IPS-NIHi7 (cell line): ENCODE measurements around the gene SMPD4.
"Not testable (repeated sequence)": the region's sequence is repeated elsewhere in the genome, so short reads cannot be mapped to it uniquely, and the experiment has no call there.

ENCODE experiments used
- DNase-seq: peaks from one replicate; pipeline ENCODE4 v3.0.0; 2012; ENCODE audit warnings: mixed read lengths; ENCODE audit errors: extremely low spot score

SMPD4 gene

DNA sequence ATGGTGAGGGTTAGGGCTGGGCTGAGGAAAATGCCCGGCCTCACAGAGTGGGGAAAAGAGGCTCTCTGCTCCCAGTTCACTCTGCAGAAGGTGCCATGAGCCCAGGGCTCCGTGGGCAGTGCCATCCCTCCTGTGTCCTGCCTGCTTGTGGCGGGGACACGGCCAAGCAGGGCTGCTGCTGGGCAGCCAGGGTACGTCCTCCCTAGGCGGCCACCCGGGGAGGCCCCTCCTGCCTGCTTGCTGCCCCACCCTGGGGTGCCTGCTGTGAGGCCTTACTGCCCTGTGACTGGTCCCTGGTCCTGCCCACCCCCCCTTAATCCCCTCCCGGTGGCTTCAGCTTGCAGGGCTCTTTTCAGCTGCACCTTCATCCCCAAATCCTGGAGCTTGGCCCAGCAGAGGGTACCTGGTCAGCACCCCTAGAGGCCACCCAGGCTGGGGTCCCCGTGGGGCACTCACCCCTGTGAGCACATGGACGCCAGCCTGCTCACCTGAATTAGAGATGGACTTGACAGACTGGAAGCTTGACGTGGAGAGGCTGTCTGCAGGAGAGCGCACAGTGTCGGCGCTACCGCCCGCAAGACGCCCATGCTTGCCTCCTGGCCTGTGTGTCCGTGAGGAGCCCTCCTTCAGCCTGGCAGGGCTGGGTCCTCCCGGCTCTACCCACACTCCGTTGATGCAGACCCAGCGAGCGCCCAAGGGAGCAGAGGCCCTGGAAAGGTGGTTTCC, 39.6 kb downstream of the SMPD4 start:
- not testable (repeated sequence) for DNase-seq

GRCh38 chr2:130141002-130141401, 40.4 kb downstream of the SMPD4 start:
- not testable (repeated sequence) for DNase-seq

- not testable (repeated sequence) for DNase-seq
Observed at GRCh38 chr2:130140516-130140915, 40.9 kb downstream of the SMPD4 start.

GRCh38 chr2:130139331-130140280, 41.8 kb downstream of the SMPD4 start:
- DNase-seq = not testable (repeated sequence)

- DNase-seq = not testable (repeated sequence)
Observed at GRCh38 chr2:130138841-130139251, 42.6 kb downstream of the SMPD4 start.

GRCh38 chr2:130138326-130138725, 43.1 kb downstream of the SMPD4 start:
- not testable (repeated sequence) for DNase-seq

- DNase-seq = not testable (repeated sequence)
Observed at GRCh38 chr2:130137118-130137517, 44.3 kb downstream of the SMPD4 start.

DNA sequence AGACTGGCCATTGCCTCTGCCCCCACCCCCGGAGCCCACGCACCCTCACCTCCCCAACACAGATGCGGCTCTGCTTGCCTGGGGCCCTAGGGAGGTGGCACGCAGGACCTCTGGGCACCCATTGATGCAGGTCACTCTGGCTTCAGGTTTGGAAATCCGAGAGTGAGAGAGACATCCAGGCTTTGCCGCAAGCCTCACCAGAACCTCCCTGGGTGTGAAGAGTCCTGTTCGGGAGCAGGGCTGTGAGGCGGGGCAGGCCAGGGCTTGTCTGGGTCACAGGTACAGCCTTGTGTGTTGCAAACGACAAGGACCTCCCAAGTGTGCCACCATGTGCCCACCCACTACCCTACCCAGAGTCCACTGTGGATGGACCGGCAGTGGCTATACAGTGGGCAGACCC, 44.9 kb downstream of the SMPD4 start:
- DNase-seq = not testable (repeated sequence)

DNA sequence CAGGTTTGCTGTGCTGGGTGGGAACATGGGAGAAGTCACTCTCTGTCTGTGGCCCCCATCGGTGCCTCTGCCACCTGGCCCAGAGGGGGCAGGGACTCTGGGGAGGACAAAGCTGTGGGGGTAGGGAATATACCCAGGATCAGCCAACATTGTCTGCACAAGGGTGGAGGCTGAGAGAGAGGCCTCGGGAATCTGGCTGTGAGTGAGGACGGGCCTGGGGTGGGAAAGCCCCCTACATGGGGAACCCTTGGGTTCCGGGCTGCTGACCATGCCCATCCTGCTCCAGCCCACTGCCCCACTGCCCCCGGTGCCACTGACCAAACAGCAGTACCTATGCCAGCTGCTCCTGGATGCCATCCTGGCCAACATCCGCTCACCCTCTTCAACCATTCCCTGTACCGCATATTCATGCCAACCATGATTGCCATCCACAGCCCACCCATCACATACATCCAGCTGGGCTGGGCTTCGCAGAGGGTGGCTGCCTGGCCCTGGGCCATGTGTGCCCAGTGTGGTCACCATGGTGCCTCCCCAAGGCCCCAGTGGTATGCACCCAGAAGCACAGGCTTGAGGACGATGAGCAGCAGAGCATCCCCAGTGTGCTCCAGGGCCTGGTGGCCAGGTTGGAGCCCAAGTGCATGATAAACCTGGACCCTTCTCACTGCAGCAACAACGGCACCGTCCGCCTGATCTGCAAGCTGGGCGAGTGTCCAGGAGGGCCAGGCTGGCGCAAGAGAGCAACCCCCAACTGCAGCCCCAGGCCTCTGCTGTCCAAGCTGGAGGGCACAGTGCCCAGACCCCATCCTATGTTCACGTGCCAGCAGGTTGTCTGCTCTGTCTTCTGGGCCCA, 45.5 kb downstream of the SMPD4 start:
- DNase-seq = no peak

DNA sequence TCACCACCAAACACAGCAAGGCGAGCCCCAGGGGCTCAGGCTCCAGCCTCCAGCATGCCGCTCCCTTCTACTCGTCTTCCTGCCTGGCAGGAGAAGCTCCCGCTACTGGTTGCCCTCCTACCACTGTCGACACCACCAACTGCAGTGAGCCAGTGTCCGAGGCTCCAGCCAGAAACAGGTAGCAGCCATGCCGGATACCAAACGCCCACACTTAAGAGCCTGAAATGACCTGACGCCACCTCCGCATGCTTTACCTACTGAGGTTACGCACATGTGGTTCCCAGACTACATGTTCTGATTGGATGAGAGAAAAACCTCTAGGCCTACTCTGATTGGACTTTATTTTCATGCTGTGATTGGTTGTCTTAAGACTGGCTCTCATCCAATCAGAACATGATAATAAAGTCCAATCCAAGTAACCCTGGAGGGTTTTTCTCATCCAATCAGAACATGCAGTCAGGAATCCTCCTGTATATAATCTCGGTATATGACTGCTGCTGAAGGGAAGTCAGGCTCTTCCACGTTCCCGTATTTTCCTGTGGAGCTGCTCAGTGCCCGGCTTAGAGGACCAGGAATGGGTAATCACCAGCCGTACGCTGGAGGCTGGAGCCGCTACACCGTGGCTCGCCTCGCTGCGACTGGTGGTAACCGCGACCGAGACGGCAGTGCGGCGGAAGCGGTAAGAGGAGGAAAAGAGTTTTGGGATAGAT, 52.1 kb downstream of the SMPD4 start, which contains the start of gene POTEF:
Gene POTEF (minus strand): TSS at position 103 of the 710 bp plus-strand sequence. CDS start 8,707 bp downstream, outside the sequence.
- not testable (repeated sequence) for DNase-seq

DNA sequence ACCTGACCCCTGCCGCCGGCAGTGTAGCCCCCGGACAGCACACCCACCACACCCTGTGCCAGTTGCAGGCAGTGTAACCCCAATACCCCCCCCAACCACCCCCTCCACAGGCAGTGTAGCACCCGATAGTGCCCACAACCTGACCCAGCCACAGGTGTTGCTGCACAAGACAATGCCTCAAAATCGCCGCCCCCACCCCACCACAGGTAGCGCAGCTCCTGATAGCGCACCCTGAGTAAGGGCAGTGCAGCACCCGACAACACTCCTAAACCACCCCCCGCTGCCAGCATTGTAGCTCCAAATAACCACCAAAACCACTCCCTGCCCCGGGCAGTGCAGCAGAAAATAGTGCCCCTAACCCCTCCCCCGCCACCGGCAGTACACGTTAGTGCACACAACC, 52.9 kb downstream of the SMPD4 start:
- DNase-seq = not testable (repeated sequence)

- DNase-seq = not testable (repeated sequence)
Observed at GRCh38 chr2:130127726-130128125, 53.7 kb downstream of the SMPD4 start.

DNA sequence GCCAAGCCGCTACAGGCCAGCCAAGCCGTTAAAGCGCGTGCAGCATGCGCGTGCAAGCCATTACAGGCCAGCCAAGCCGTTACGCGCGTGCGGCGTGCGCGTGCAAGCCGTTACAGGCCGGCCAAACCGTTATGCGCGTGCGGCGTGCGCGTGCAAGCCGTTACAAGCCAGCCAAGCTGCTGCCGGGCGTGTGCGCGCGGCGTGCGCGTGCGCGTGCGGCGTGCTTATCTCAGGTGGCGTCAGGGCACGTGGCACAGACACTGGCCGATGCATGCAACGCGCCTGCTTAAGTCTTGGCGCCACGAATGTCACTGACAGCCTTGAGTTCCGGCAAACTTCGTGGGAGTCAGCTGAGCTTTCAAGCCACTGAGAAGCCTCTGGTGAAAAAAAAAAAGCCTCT, 60.5 kb downstream of the SMPD4 start:
- DNase-seq = not testable (repeated sequence)

GRCh38 chr2:130102597-130103363, 78.6 kb downstream of the SMPD4 start:
- DNase-seq = not testable (repeated sequence)
